HG03108 (cell line): Measurements from ENCODE around the gene SUN3.
"Not testable (repeated sequence)": the region's sequence is repeated elsewhere in the genome, so short reads cannot be mapped to it uniquely, and the experiment has no call there.

Source experiments
- ATAC-seq: cut with Tn5 transposase; IDR thresholded peaks from one replicate; pipeline ENCODE4 v1.9.1; 2021; ENCODE audit warnings: moderate library complexity; ENCODE audit not compliant: unreplicated experiment

SUN3 gene

GRCh38 chr7:48033922-48034321, 5.0 kb upstream of the SUN3 start:
- ATAC-seq: no peak

DNA sequence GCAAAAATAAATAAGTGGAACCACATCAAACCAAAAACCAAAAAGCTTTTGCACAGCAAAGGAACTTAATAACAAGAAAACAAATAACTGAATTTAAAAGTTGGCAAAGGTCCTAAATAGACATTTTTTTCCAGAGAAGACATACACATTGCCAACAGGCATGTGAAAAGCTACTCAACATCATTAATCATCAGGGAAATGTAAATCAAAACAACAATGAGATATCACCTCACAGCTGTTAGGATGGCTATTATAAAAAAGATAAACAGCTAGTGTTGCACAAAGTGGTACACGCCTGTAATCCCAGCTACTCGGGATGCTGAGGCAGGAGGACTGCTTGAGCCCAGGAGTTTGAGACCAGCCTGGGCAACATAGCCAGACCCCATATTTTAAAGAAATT, 2.2 kb upstream of the SUN3 start:
- ATAC-seq: no peak

- no peak for ATAC-seq
Observed at GRCh38 chr7:48025624-48026023, 3.3 kb downstream of the SUN3 start.

DNA sequence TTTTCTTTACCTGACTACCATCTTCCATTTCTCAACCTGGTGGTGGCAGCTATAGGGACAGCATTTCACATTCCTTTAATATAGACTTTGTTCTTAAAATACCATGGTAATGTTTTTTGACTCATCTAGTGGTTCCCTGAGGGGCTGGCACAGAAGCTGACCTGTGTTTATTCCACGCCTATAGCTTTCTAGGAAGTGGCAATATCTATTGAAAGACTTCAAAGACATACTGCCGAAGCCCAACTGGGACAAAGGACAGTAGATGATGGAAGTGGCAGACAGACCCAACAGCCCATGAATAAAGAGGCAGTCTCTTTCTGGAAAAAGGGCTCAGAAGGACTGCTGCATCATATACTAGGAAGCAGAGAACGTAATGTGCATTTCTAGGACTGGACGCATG, 11.2 kb downstream of the SUN3 start:
- no peak for ATAC-seq

GRCh38 chr7:48016641-48017040, 12.3 kb downstream of the SUN3 start:
- no peak for ATAC-seq

DNA sequence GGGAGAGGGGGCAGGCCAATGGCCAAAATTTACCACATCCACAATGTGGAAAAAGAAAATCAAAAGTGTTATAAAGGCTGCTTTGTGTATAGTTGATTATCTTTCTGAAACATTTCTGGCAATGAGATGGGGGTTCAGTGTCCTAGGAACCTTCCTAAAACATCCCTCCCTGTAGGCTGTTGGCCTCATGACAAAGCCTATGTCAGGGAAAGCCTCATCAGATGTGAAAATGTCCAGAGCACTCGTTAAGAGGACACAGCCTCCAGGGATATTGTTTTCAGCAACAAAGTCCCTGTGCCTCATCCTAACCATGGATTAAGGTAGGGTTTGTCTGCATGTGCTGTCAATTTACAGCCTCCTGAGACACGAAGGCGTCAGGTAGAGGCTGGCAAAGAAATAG, 17.0 kb downstream of the SUN3 start:
- ATAC-seq: no peak

GRCh38 chr7:48011323-48011722, 17.6 kb downstream of the SUN3 start:
- no peak for ATAC-seq

DNA sequence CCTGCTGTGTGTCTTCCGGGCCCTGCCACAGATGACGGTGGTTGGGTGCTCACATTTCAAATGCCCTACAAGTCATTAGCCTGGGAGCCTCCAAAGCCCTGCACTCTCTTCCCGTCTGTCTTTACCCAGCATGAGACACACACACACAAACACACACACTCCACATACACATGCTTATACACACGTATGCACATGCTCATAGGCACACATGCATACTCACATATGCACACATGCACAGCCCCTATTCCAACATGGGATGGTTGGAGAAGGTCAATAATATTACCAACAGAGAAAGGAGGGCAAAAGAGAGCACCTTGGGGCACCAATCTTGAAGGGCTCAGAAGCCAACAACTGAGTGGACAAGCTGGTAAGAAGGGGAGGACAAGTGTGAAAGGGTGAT, 19.0 kb downstream of the SUN3 start:
- no peak for ATAC-seq

DNA sequence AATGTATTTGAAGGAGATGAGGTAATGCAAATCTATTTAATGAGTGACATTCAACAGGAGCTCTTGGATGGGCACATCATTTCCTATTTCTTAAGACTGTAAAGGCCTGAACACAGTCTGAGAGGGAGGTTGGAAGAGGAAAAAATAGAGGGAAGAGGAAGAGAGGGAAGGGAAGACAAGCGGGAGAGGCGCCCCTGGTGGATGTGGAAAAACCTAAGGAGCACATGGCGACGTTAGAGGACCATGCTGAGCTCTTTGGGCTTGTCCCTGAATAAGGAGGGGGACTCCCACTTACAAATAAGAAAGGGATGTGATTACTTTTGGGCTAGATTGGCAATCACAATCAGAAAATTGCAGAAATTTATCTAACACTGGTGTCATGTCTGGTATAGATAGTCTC, 19.6 kb downstream of the SUN3 start:
- ATAC-seq: no peak

- no peak for ATAC-seq
Observed at GRCh38 chr7:48006866-48007265, 22.0 kb downstream of the SUN3 start.

DNA sequence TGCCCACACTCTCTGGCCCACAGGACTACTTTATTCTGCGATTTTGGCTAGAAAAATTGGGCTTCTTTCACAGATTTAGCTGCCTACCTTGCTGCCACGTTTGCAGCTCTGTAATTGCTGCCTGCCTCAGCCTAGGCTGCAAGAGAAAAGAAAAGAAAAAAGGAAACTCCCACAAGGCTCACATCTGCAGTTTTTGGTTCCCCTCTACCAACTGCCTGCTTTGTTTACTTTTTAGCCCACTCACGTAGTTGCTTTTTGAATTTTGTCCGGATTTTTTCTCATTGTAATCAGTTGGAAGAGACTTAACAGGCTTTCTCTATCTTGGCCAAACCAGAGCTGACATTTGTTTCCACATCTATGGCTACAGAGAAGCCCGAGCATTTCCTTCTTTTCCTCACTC, 24.3 kb downstream of the SUN3 start:
- peak; percentile 76 for ATAC-seq

- no peak for ATAC-seq
Observed at GRCh38 chr7:48004032-48004431, 24.9 kb downstream of the SUN3 start.

GRCh38 chr7:48000164-48000563, 28.7 kb downstream of the SUN3 start:
- ATAC-seq: not testable (repeated sequence)

DNA sequence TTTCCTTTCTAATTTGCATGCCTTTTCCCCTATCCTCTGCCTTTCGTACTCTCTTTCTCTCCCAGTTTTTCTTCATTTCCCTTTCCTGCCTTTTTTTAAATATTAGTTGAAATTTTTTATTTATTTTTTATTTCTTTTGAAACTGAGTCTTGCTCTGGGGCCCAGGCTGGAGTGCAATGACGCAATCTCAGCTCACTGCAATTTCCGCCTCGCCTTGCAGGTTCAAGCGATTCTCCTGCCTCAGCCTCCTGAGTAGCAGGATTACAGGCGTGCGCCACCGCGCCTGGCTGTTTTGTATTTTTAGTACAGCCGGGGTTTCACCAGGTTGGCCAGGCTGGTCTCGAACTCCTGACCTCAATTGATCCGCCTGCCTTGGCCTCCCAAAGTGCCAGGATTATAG, 29.5 kb downstream of the SUN3 start:
- no peak for ATAC-seq

GRCh38 chr7:47992446-47992845, 36.5 kb downstream of the SUN3 start:
- no peak for ATAC-seq

DNA sequence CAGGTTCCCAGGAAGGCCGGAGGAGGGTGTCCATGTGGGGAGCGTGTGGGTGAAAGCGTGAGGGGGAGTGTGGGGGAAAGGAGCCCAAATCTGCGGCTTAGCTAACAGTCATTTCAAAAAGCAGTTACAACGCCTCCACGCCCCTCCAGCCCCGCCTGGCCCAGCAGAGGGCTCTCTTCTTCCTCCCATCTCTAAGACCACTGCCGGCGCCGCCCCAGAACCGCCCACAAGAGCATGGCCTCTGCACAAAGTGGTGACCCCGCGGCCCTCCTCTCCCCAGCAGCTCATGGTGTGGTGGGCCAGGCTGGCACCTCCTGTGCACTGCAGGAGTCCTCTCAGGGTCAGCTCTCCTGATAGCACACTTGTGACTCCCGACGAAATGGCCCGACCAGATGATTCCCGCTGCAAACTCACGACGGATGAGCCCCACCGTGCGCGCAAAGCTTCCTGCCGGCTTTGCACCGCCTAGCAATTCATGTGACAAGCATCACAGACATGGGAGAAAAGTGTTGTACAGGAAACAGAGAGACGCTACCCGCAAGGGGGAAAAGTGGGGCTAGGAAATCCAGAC, 37.1 kb downstream of the SUN3 start:
- peak; percentile 98 for ATAC-seq

- no peak for ATAC-seq
Observed at GRCh38 chr7:47991270-47991669, 37.6 kb downstream of the SUN3 start.

- ATAC-seq: no peak
Observed at GRCh38 chr7:47990592-47990991, 38.3 kb downstream of the SUN3 start.

- ATAC-seq: not testable (repeated sequence)
Observed at GRCh38 chr7:47989607-47990400, 39.1 kb downstream of the SUN3 start.

GRCh38 chr7:47988496-47989386, 40.2 kb downstream of the SUN3 start:
- no peak for ATAC-seq

- no peak for ATAC-seq
Observed at GRCh38 chr7:47982610-47983009, 46.3 kb downstream of the SUN3 start.

GRCh38 chr7:47980648-47981047, 48.3 kb downstream of the SUN3 start:
- not testable (repeated sequence) for ATAC-seq
